HG02840 (cell line): ENCODE measurements around the gene MAST4.
A peak's percentile ranks its signal among the peaks of the same experiment; 100 is the strongest.
"Not testable (repeated sequence)": the region's sequence is repeated elsewhere in the genome, so short reads cannot be mapped to it uniquely, and the experiment has no call there.

ENCODE experiments used
- ATAC-seq: cut with Tn5 transposase; IDR thresholded peaks from one replicate; pipeline ENCODE4 v1.9.1; 2021; ENCODE audit warnings: mild to moderate bottlenecking, moderate library complexity, moderate number of reproducible peaks; ENCODE audit not compliant: unreplicated experiment, low FRiP score

The MAST4 gene

GRCh38 chr5:67163863-67164595, 567.8 kb downstream of the MAST4 start:
- ATAC-seq: no peak

GRCh38 chr5:67164856-67165525, 568.8 kb downstream of the MAST4 start:
- ATAC-seq: no peak

- ATAC-seq: peak; percentile 87
Measured at GRCh38 chr5:67165526-67166459, 569.6 kb downstream of the MAST4 start.

GRCh38 chr5:67166460-67167285, 570.5 kb downstream of the MAST4 start:
- ATAC-seq: peak; percentile 51

GRCh38 chr5:67168069-67168468, 571.9 kb downstream of the MAST4 start:
- no peak for ATAC-seq

GRCh38 chr5:67170767-67171166, 574.6 kb downstream of the MAST4 start:
- no peak for ATAC-seq

GRCh38 chr5:67173351-67173750, 577.2 kb downstream of the MAST4 start:
- ATAC-seq: not testable (repeated sequence)

GRCh38 chr5:67173959-67174358, 577.8 kb downstream of the MAST4 start:
- no peak for ATAC-seq

- ATAC-seq: no peak
Measured at GRCh38 chr5:67176936-67177335, 580.7 kb downstream of the MAST4 start.

GRCh38 chr5:67178085-67178484, 581.9 kb downstream of the MAST4 start:
- ATAC-seq: no peak

GRCh38 chr5:67178966-67179365, 582.8 kb downstream of the MAST4 start:
- ATAC-seq: no peak

- no peak for ATAC-seq
Measured at GRCh38 chr5:67179697-67180361, 583.6 kb downstream of the MAST4 start.

GRCh38 chr5:67181648-67182221, 585.5 kb downstream of the MAST4 start:
- no peak for ATAC-seq

GRCh38 chr5:67182301-67182790, 586.2 kb downstream of the MAST4 start:
- ATAC-seq: no peak

GRCh38 chr5:67183859-67184258, 587.7 kb downstream of the MAST4 start:
- no peak for ATAC-seq

- no peak for ATAC-seq
Measured at GRCh38 chr5:67187006-67187715, 591.0 kb downstream of the MAST4 start.

- no peak for ATAC-seq
Measured at GRCh38 chr5:67188274-67189078, 592.3 kb downstream of the MAST4 start.

- no peak for ATAC-seq
Measured at GRCh38 chr5:67189079-67189354, 592.8 kb downstream of the MAST4 start.
